ENCODE measurements around the gene KCNJ15.

GRCh38 chr21:38291874-38292273 is 35.1 kb downstream of the KCNJ15 start:
- TF ChIP-seq EZH2 (IDR thresholded peaks at IDR 0.05; ENCODE audit: insufficient read depth, poor library complexity, severe bottlenecking) (no peak), EZH2phosphoT487 (IDR thresholded peaks at IDR 0.05; ENCODE audit: insufficient read depth, low read depth) (no peak)
